ENCODE measurements around the gene LIMK1.

LIMK1 gene

GRCh38 chr7:74083928-74084721, 521 bp downstream of the LIMK1 start:
- peak; percentile 37 for DNase-seq (ENCODE audit: low read depth)
- peak overlapping the region; percentile 62 for H3K4me3 ChIP-seq (ENCODE audit: low read length)
- no peak for TF ChIP-seq CTCF (IDR thresholded peaks at IDR 0.05; ENCODE audit: insufficient read depth, low read depth, low read length, missing control alignments)

- DNase-seq (ENCODE audit: low read depth): no peak
- peak overlapping the region; percentile 62 for H3K4me3 ChIP-seq (ENCODE audit: low read length)
- TF ChIP-seq CTCF (IDR thresholded peaks at IDR 0.05; ENCODE audit: insufficient read depth, low read depth, low read length, missing control alignments): no peak
Measured at GRCh38 chr7:74084722-74085578, 1.3 kb downstream of the LIMK1 start.

- DNase-seq (ENCODE audit: low read depth): no peak
- no peak overlapping the region for H3K4me3 ChIP-seq (ENCODE audit: low read length)
- no peak for TF ChIP-seq CTCF (IDR thresholded peaks at IDR 0.05; ENCODE audit: insufficient read depth, low read depth, low read length, missing control alignments)
Measured at GRCh38 chr7:74087791-74088453, 4.3 kb downstream of the LIMK1 start.

GRCh38 chr7:74092321-74092963, 8.8 kb downstream of the LIMK1 start:
- TF ChIP-seq CTCF (IDR thresholded peaks at IDR 0.05; ENCODE audit: insufficient read depth, low read depth, low read length, missing control alignments): no peak
- no peak overlapping the region for H3K4me3 ChIP-seq (ENCODE audit: low read length)
- DNase-seq (ENCODE audit: low read depth): no peak

- DNase-seq (ENCODE audit: low read depth): no peak
- H3K4me3 ChIP-seq (ENCODE audit: low read length): no peak overlapping the region
- no peak for TF ChIP-seq CTCF (IDR thresholded peaks at IDR 0.05; ENCODE audit: insufficient read depth, low read depth, low read length, missing control alignments)
Measured at GRCh38 chr7:74092964-74093471, 9.4 kb downstream of the LIMK1 start.

- TF ChIP-seq CTCF (IDR thresholded peaks at IDR 0.05; ENCODE audit: insufficient read depth, low read depth, low read length, missing control alignments): no peak
- no peak overlapping the region for H3K4me3 ChIP-seq (ENCODE audit: low read length)
- DNase-seq (ENCODE audit: low read depth): no peak
Measured at GRCh38 chr7:74093671-74094223, 10.1 kb downstream of the LIMK1 start.
